Ishikawa (cell line): ENCODE results near the gene C22orf31.

Experiments
- CEBPB ChIP-seq: IDR thresholded peaks from 2 replicates; pipeline ENCODE4 v1.6.1; 2012
- CREB1 ChIP-seq: IDR thresholded peaks from 2 replicates; pipeline ENCODE4 v1.6.1; 2012; ENCODE audit warnings: low read depth
- EGR1 ChIP-seq: IDR thresholded peaks from 2 replicates; pipeline ENCODE4 v1.6.1; 2012
- EP300 ChIP-seq: IDR thresholded peaks from 2 replicates; pipeline ENCODE4 v1.6.1; 2012; ENCODE audit warnings: borderline replicate concordance
- FOXM1 ChIP-seq: IDR thresholded peaks from 2 replicates; pipeline ENCODE4 v1.6.1; 2012; ENCODE audit warnings: low read depth, borderline replicate concordance
- MAX ChIP-seq: IDR thresholded peaks from 2 replicates; pipeline ENCODE4 v1.6.1; 2012
- NFIC ChIP-seq: IDR thresholded peaks from 2 replicates; pipeline ENCODE4 v1.6.1; 2012
- RAD21 ChIP-seq: IDR thresholded peaks from 2 replicates; pipeline ENCODE4 v1.6.1; 2012; ENCODE audit warnings: low read depth
- REST ChIP-seq: IDR thresholded peaks from 2 replicates; pipeline ENCODE4 v1.6.1; 2012; ENCODE audit warnings: low read depth, mild to moderate bottlenecking
- TAF1 ChIP-seq: IDR thresholded peaks from 2 replicates; pipeline ENCODE4 v1.6.1; 2012; ENCODE audit warnings: low read depth, mild to moderate bottlenecking
- TCF12 ChIP-seq: IDR thresholded peaks from 2 replicates; pipeline ENCODE4 v1.6.1; 2012; ENCODE audit warnings: low read depth
- TEAD4 ChIP-seq: IDR thresholded peaks from 2 replicates; pipeline ENCODE4 v1.6.1; 2012
- USF1 ChIP-seq: IDR thresholded peaks from 2 replicates; pipeline ENCODE4 v1.6.1; 2012
- YY1 ChIP-seq: IDR thresholded peaks from 2 replicates; pipeline ENCODE4 v1.6.1; 2012; ENCODE audit warnings: low read depth
- ZBTB7A ChIP-seq: IDR thresholded peaks from 2 replicates; pipeline ENCODE4 v1.6.1; 2012; ENCODE audit warnings: low read depth

Gene C22orf31

GRCh38 chr22:29093501-29094300 lies 32.1 kb upstream of the C22orf31 start:
- TF ChIP-seq CEBPB (no peak), YY1 (no peak), CREB1 (no peak), REST (no peak), NFIC (no peak), EGR1 (no peak), USF1 (no peak), MAX (no peak), TEAD4 (no peak), ZBTB7A (no peak), EP300 (no peak), FOXM1 (no peak)

GRCh38 chr22:29093030-29093429 lies 31.4 kb upstream of the C22orf31 start:
- TF ChIP-seq FOXM1 (no peak), TAF1 (no peak), TEAD4 (no peak), REST (no peak), RAD21 (no peak), YY1 (no peak), ZBTB7A (no peak), NFIC (no peak)

- TF ChIP-seq MAX (no peak), REST (no peak), USF1 (no peak), TEAD4 (no peak), CREB1 (no peak), TAF1 (no peak), RAD21 (no peak), EP300 (no peak), TCF12 (no peak), EGR1 (no peak), CEBPB (no peak), ZBTB7A (no peak), NFIC (no peak), YY1 (no peak), FOXM1 (no peak)
These were observed 30.6 kb upstream of the C22orf31 start for GRCh38 chr22:29092243-29092642.

GRCh38 chr22:29090039-29090438 lies 28.4 kb upstream of the C22orf31 start:
- TF ChIP-seq EP300 (no peak), USF1 (no peak), REST (no peak), FOXM1 (no peak), TCF12 (no peak), RAD21 (no peak), CEBPB (no peak), TEAD4 (no peak), YY1 (no peak), EGR1 (no peak)
